ENCODE data around the gene MAST3. TPM values are rescaled to one million over a fixed set of nuclear protein-coding genes. Genes with fewer than 3 reads are reported as not detected.

MAST3 gene
- total and polyA plus RNA-seq, 2 of the 8 experiments (the other 6 are each of a cell fraction or from before 2014, with no cell fraction given), result 3.4 to 9.0 TPM

DNA sequence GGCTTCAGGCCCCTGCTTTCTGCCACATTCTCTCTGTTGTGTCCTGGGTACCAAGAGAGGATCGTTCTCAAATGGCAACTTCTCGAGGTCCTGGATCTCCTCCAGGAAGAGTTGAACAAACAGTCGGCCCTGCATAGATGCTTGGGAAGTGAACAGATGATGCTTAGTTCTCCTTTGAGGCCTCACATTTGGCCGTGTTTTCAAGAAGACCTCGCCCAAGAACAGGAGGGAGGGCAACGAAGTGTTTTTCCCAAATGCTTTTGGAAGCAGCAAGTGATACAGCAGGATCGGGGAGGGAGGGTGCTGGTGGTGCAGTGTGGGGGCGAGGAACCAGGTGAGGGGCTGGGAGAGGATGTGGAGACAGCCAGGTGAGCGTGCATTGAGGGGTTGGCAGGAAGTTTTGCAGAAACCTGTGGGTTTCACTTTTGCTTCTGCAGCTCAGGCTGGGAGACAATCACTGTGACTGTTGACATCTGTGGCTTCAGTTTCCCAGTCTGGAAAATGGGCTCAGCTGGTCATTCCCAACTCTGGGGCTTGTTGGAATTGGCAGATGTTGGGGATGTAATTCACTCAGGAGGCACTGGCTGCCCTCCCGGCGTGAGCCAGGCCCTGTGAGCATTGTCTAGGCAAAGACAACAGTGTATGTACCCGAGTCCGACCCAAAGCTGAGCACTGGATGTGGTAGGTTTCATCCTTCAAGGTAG lies 21.6 kb downstream of the MAST3 start:
- ChIA-PET POLR2A (ENCODE audit: partially characterized antibody) (interaction anchor here (0.8 to 2.1 kb wide), 7 partner anchors 9 to 259 kb away, joined by 3 to 19 read pairs (median 3); no protein-coding TSS in a partner anchor), CTCF (ENCODE audit: partially characterized antibody) (interaction anchor here (0.8 to 2.5 kb wide), 6 partner anchors 8 to 203 kb away, joined by 3 to 9 read pairs (median 4); partner anchors contain the start of genes ARRDC2 and PIK3R2)
- Histone ChIP-seq H2AK5ac (ENCODE audit: low read depth, low read length) (no peak overlapping the region), H4K20me1 (replicated peaks in 1 of 2; ENCODE audit: control insufficient read depth in 1 of 2, insufficient read depth in 2 of 2, low read length in 2 of 2) (peaks cover 0 to 9% of the 10 kb centered on the region in 2 experiments), H3K14ac (ENCODE audit: insufficient read length) (no peak overlapping the region), H3K4me2 (ENCODE audit: insufficient read depth in 1 of 2, low read depth in 2 of 2, low read length in 2 of 2) (peak overlapping the region; percentile 86 to 94; a peak in 3 of 4 replicates), H4K5ac (ENCODE audit: insufficient read length, low read depth, low read length) (no peak overlapping the region), H2BK20ac (ENCODE audit: low read length) (no peak overlapping the region), H2BK15ac (ENCODE audit: low read length) (no peak overlapping the region), H3K4me3 (ENCODE audit: extremely low read depth in 1 of 4, insufficient read depth in 2 of 4, low read depth in 3 of 4, low read length in 4 of 4) (0 out of 8 replicates have a peak overlapping the region, but pooled peaks of 2 of the 4 experiments have one; percentile 76 to 77), H3K4me1 (replicated peaks in 1 of 4; ENCODE audit: control insufficient read depth in 3 of 4, insufficient read depth in 4 of 4, low read length in 3 of 4) (peaks cover 3 to 21% (median 8%) of the 10 kb centered on the region in 4 experiments), H4K91ac (replicated peaks; ENCODE audit: insufficient read length, low read length) (no peak overlapping the region), H3K79me1 (ENCODE audit: low read depth, low read length) (peaks cover 7% of the 10 kb centered on the region; the same call in 1 of the 2 replicates), H2BK120ac (replicated peaks; ENCODE audit: low read depth, low read length) (no peak overlapping the region), H3K27ac (ENCODE audit: low read depth, low read length) (no peak overlapping the region), H2BK12ac (ENCODE audit: low read depth, low read length) (0 out of 2 replicates have a peak overlapping the region, but pooled peaks have one; percentile 23), H2BK5ac (ENCODE audit: low read depth, low read length) (0 out of 2 replicates have a peak overlapping the region, but pooled peaks have one; percentile 16), H3K23me2 (ENCODE audit: low read depth, low read length) (peaks cover 7% of the 10 kb centered on the region), H3K27me3 (replicated peaks in 1 of 4; ENCODE audit: control insufficient read depth in 3 of 4, extremely low read depth in 1 of 4, insufficient read depth in 3 of 4, low read length in 3 of 4) (peaks cover 0 to 3% (median 1%) of the 10 kb centered on the region in 4 experiments; a peak in 1 of 7 replicates), H3K4ac (replicated peaks; ENCODE audit: insufficient read length, low read depth, low read length) (peak overlapping the region; percentile 8), H3K36me3 (ENCODE audit: control insufficient read depth in 2 of 4, insufficient read depth in 4 of 4, low read length in 3 of 4) (peaks cover 0 to 7% (median 4%) of the 10 kb centered on the region in 4 experiments; a peak in 4 of 8 replicates), H3K79me2 (ENCODE audit: control insufficient read depth in 1 of 2, insufficient read depth in 2 of 2, low read length in 2 of 2) (peaks cover 0 to 5% of the 10 kb centered on the region in 2 experiments; a peak in 1 of 4 replicates), H3K18ac (ENCODE audit: extremely low read depth, low read length) (no peak overlapping the region), H3K56ac (replicated peaks; ENCODE audit: insufficient read length, low read depth, low read length) (no peak overlapping the region), H3K23ac (ENCODE audit: insufficient read length) (no peak overlapping the region), H4K8ac (ENCODE audit: extremely low read depth, insufficient read depth, low read length) (no peak overlapping the region), H3K9me3 (ENCODE audit: insufficient read depth in 2 of 2, low read depth in 1 of 2, low read length in 1 of 2) (no peaks in the 10 kb centered on the region), H3K9ac (replicated peaks in 1 of 4; ENCODE audit: extremely low read depth in 1 of 4, low read depth in 3 of 4, low read length in 3 of 4) (no peak overlapping the region), H2AFZ (ENCODE audit: low read length) (no peak overlapping the region)
- DNase-seq (ENCODE audit: low read depth in 1 of 2, low spot score in 2 of 2) (no peak), FAIRE-seq (no peak)
- 83% methylated on average over 13 of the region's 13 CpGs; no CpG with 5 or more reads in 1 of the 2 experiments for WGBS, 2 experiments (ENCODE audit: extremely low coverage in 1 of 2, insufficient coverage in 1 of 2, insufficient read length in 1 of 2, insufficient replicate concordance in 2 of 2, low coverage in 1 of 2, low lambda C conversion rate in 2 of 2, missing lambda C conversion rate in 1 of 2)
- TF ChIP-seq, protein P1, sequence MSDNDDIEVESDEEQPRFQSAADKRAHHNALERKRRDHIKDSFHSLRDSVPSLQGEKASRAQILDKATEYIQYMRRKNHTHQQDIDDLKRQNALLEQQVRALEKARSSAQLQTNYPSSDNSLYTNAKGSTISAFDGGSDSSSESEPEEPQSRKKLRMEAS (IDR thresholded peaks at IDR 0.05), result no peak
- TF ChIP-seq TEAD4 (IDR thresholded peaks at IDR 0.05; ENCODE audit: low read depth, low read length) (no peak), SP1 (IDR thresholded peaks at IDR 0.05; ENCODE audit: low read depth, low read length) (no peak), TAF1 (IDR thresholded peaks at IDR 0.05; ENCODE audit: low read depth, low read length) (no peak), ATF3 (IDR thresholded peaks at IDR 0.05; ENCODE audit: insufficient read depth, low read depth, low read length) (no peak), CBX8 (IDR thresholded peaks at IDR 0.05; ENCODE audit: borderline replicate concordance, low read depth, low read length) (no peak), RNF2 (IDR thresholded peaks at IDR 0.05; ENCODE audit: borderline replicate concordance, low read depth, low read length, missing control alignments, poor library complexity, severe bottlenecking) (no peak), TCF12 (IDR thresholded peaks at IDR 0.05; ENCODE audit: low read depth, low read length) (no peak), SIX5 (IDR thresholded peaks at IDR 0.05; ENCODE audit: low read depth, low read length) (no peak), JUND (IDR thresholded peaks at IDR 0.05; ENCODE audit: low read length) (no peak)

Measured in H1 (cell line).